GM21447 (cell line): ENCODE measurements around the gene IGF2.

Source experiments
- ATAC-seq: cut with Tn5 transposase; IDR thresholded peaks from one replicate; pipeline ENCODE4 v1.9.1; 2021; ENCODE audit not compliant: unreplicated experiment

IGF2 gene

GRCh38 chr11:2104524-2105440 lies 34.4 kb downstream of the IGF2 start:
- ATAC-seq, result no peak

- ATAC-seq, result no peak
Observed at GRCh38 chr11:2103668-2104523, 35.3 kb downstream of the IGF2 start.

- no peak for ATAC-seq
Observed at GRCh38 chr11:2102883-2103213, 36.3 kb downstream of the IGF2 start.

- ATAC-seq, result no peak
Observed at GRCh38 chr11:2102132-2102882, 36.9 kb downstream of the IGF2 start.

GRCh38 chr11:2101171-2101675 lies 38.0 kb downstream of the IGF2 start:
- ATAC-seq, result no peak

- ATAC-seq, result no peak
Observed at GRCh38 chr11:2100361-2101170, 38.6 kb downstream of the IGF2 start.

- ATAC-seq, result no peak
Observed at GRCh38 chr11:2099516-2100349, 39.5 kb downstream of the IGF2 start.

GRCh38 chr11:2098691-2099515 lies 40.3 kb downstream of the IGF2 start:
- ATAC-seq, result no peak

GRCh38 chr11:2097998-2098690 lies 41.0 kb downstream of the IGF2 start:
- no peak for ATAC-seq

- no peak for ATAC-seq
Observed at GRCh38 chr11:2097356-2097997, 41.7 kb downstream of the IGF2 start.

GRCh38 chr11:2096919-2097301 lies 42.3 kb downstream of the IGF2 start:
- no peak for ATAC-seq

- no peak for ATAC-seq
Observed at GRCh38 chr11:2096011-2096918, 42.9 kb downstream of the IGF2 start.

- no peak for ATAC-seq
Observed at GRCh38 chr11:2095542-2095941, 43.6 kb downstream of the IGF2 start.

GRCh38 chr11:2095198-2095520 lies 44.0 kb downstream of the IGF2 start:
- no peak for ATAC-seq

- ATAC-seq, result no peak
Observed at GRCh38 chr11:2094354-2095197, 44.6 kb downstream of the IGF2 start.
